C4-2B (cell line): ENCODE measurements around the gene ALDH9A1.
A peak's percentile ranks its signal among the peaks of the same experiment; 100 is the strongest.

Experiments
- CTCF ChIP-seq: fragments of 450-650 bp; conservative IDR thresholded peaks from 2 replicates; pipeline ENCODE4 v1.5.1; 2017; ENCODE audit warnings: mild to moderate bottlenecking
- ZFX ChIP-seq: fragments of 450-650 bp; IDR thresholded peaks from 2 replicates; pipeline ENCODE4 v1.6.1; 2017

- peak; percentile 89 for TF ChIP-seq CTCF
- no peak for TF ChIP-seq ZFX
Observed at GRCh38 chr1:165717918-165718515, 19.7 kb upstream of the ALDH9A1 start.
